K562 (cell line): ENCODE results near the gene NOA1. TPM values are rescaled to one million over a fixed set of nuclear protein-coding genes. Genes with fewer than 3 reads are reported as not detected.

Experiments
- AFF1 ChIP-seq, 2 experiments: fragments of 450-650 bp; IDR thresholded peaks; 2 replicates each; pipeline ENCODE4 v1.6.1; 2018; ENCODE audit warnings: mild to moderate bottlenecking in 2 of 2, low read depth in 1 of 2; ENCODE audit not compliant: partially characterized antibody in 2 of 2
- ARID1B ChIP-seq: fragments of 450-650 bp; IDR thresholded peaks from 2 replicates; pipeline ENCODE4 v1.6.1; 2016; ENCODE audit warnings: antibody characterized with exemption, mild to moderate bottlenecking, inconsistent platforms
- ATF6 ChIP-seq: sonication (generic); formaldehyde crosslinking; IDR thresholded peaks from 2 replicates; pipeline ENCODE4 v1.4.0; 2020; ENCODE audit warnings: mild to moderate bottlenecking, missing genetic modification reagents
- CREB1 ChIP-seq, 2 experiments: sonication (generic) in 1 of 2; formaldehyde crosslinking in 1 of 2; IDR thresholded peaks; 2 replicates each; pipeline versions ENCODE4 v1.6.1 to v1.8.0; 2012 to 2022; ENCODE audit warnings: inconsistent platforms in 1 of 2, mild to moderate bottlenecking in 1 of 2, missing genetic modification reagents in 1 of 2, moderate library complexity in 1 of 2
- CREM ChIP-seq: IDR thresholded peaks from 2 replicates; pipeline ENCODE4 v1.6.1; 2014; ENCODE audit warnings: antibody characterized with exemption, low read depth
- CUX1 ChIP-seq: fragments of 200-800 bp; sonication (Bioruptor generic); IDR thresholded peaks from 2 replicates; pipeline ENCODE4 v1.6.1; 2016; ENCODE audit warnings: missing genetic modification characterization, missing compliant biosample characterization
- ETS1 ChIP-seq: conservative IDR thresholded peaks from 2 replicates; pipeline ENCODE4 v1.6.1; 2011; ENCODE audit warnings: low read depth, mild to moderate bottlenecking, low read length; ENCODE audit not compliant: control insufficient read depth
- HMGN3 ChIP-seq: IDR thresholded peaks from 2 replicates; pipeline ENCODE4 v1.6.1; 2011; ENCODE audit warnings: borderline replicate concordance, low read depth, mild to moderate bottlenecking, mixed read lengths, low read length; ENCODE audit not compliant: insufficient read length; ENCODE audit errors: extremely low read depth
- ZC3H8 ChIP-seq: fragments of 450-650 bp; IDR thresholded peaks from 2 replicates; pipeline ENCODE4 v1.6.1; 2017
- ZFP1 ChIP-seq: fragments of 450-650 bp; formaldehyde crosslinking; IDR thresholded peaks from 2 replicates; pipeline ENCODE4 v1.4.0; 2020; ENCODE audit warnings: mild to moderate bottlenecking, mixed read lengths
- ZNF253 ChIP-seq: fragments of 250-450 bp; sonication (Bioruptor Pico); conservative IDR thresholded peaks from 2 replicates; pipeline ENCODE4 v1.6.1; 2021; ENCODE audit warnings: mild to moderate bottlenecking
- polyA plus RNA-seq, 8 experiments: library from polyadenylated mRNA; depleted of rRNA in 4 of 8; stranded (reverse) in 5 of 8; unstranded in 3 of 8; fragments of >200 nt; fragmentation: Nextera tagmentation in 2 of 8; fragmentation: Illumina TruSeq in 1 of 8; extraction: Ambion mirVana in 2 of 8; extraction: Trizol in 1 of 8; gene quantifications; 2 replicates each; pipeline versions ENCODE4 v1.2.1 to v1.2.3, GENCODE V29; 2011 to 2014; ENCODE audit warnings: inconsistent platforms in 1 of 8, missing spikeins in 1 of 8
- total RNA-seq, 7 experiments: library from RNA; depleted of rRNA in 6 of 7; stranded (reverse); fragments of >200 nt in 6 of 7; fragmentation: Illumina TruSeq in 2 of 7; extraction: Trizol in 2 of 7; gene quantifications; 2 replicates each; pipeline versions ENCODE4 v1.2.1 to v1.2.3, GENCODE V29; 2011 to 2021; ENCODE audit warnings: low replicate concordance in 1 of 7
- TF ChIP-seq, protein P1 (sequence below), 2 experiments: fragments of 450-650 bp; IDR thresholded peaks; 2 replicates each; pipeline ENCODE4 v1.6.1; 2016

NOA1 gene
- total and polyA plus RNA-seq, 9 of the 15 experiments (the other 6 are each of a cell fraction or from before 2014, with no cell fraction given): 2.6 to 26.6 (median 16.7) TPM

- TF ChIP-seq, protein P1, sequence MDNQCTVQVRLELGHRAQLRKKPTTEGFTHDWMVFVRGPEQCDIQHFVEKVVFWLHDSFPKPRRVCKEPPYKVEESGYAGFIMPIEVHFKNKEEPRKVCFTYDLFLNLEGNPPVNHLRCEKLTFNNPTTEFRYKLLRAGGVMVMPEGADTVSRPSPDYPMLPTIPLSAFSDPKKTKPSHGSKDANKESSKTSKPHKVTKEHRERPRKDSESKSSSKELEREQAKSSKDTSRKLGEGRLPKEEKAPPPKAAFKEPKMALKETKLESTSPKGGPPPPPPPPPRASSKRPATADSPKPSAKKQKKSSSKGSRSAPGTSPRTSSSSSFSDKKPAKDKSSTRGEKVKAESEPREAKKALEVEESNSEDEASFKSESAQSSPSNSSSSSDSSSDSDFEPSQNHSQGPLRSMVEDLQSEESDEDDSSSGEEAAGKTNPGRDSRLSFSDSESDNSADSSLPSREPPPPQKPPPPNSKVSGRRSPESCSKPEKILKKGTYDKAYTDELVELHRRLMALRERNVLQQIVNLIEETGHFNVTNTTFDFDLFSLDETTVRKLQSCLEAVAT (IDR thresholded peaks at IDR 0.05): no peak
- TF ChIP-seq ZFP1 (no peak), CREM (peak; percentile 75), CUX1 (no peak), ARID1B (no peak), ATF6 (CRISPR knock-in tag) (no peak), AFF1 (IDR thresholded peaks at IDR 0.05; ENCODE audit: low read depth in 1 of 2, partially characterized antibody in 2 of 2) (no peak), CREB1 (IDR thresholded peaks at IDR 0.05) (0 out of 2 replicates have a peak, but pooled peaks have one; percentile 25), CREB1 (CRISPR knock-in tag; IDR thresholded peaks at IDR 0.05) (no peak; the same call in 1 of the 2 replicates), HMGN3 (no peak), ZNF253 (CRISPR knock-in tag) (no peak), ETS1 (no peak), ZC3H8 (no peak)
Observed at GRCh38 chr4:56977321-56978012, at the start of gene NOA1 (continued).
